Measurements from ENCODE around the gene RPA1. TPM values are rescaled to one million over a fixed set of nuclear protein-coding genes. Genes with fewer than 3 reads are reported as not detected.
A peak's percentile ranks its signal among the peaks of the same experiment; 100 is the strongest.

The RPA1 gene
- total RNA-seq, 2 experiments from 2014 or later = 196 to 249 TPM

DNA sequence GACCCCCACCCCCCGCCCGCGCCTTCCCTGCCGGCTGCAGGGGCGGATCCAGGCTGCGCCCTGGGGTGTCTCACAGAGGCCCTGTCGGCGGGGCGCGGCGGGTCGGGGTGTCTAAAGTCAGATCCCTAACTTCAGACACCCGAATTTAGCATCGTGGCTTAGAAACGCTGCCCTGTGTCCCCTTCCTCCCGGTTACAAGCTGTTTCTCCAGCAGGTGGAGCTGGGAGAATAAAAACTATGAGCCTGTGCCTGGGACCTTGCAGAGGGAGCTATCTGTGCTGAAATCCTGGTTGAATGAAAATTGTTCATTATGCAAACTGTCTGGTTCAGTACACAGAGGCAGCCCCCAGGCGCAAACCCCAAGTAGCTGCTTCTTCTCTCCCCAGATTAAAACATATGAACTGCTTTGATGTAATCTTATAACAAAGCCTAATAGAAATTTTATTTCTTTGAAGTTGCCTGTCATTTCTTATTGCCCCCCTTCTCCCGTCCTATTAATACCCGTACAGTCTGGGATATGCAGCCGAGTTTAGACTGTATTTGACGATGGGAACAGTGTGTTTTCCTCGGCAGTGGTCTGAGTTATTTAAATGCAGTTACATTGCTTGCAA lies 79.0 kb downstream of the RPA1 start:
- Mint-ChIP-seq H3K36me3 (no peaks in the 10 kb centered on the region), H3K4me1 (peaks cover 7% of the 10 kb centered on the region), H3K4me3 (no peak overlapping the region), H3K9me3 (ENCODE audit: low read depth) (no peaks in the 10 kb centered on the region), H3K27ac (no peak overlapping the region), H3K27me3 (peaks cover 71% of the 10 kb centered on the region)
- ATAC-seq = peak; percentile 86
- CTCF ChIA-PET = interaction anchor here (0.8 to 4.1 kb wide), 12 partner anchors 16 to 474 kb away, joined by 3 to 27 read pairs (median 4); partner anchors contain the start of genes DPH1, OVCA2 and RTN4RL1
- peak; percentile 68 for DNase-seq

DNA sequence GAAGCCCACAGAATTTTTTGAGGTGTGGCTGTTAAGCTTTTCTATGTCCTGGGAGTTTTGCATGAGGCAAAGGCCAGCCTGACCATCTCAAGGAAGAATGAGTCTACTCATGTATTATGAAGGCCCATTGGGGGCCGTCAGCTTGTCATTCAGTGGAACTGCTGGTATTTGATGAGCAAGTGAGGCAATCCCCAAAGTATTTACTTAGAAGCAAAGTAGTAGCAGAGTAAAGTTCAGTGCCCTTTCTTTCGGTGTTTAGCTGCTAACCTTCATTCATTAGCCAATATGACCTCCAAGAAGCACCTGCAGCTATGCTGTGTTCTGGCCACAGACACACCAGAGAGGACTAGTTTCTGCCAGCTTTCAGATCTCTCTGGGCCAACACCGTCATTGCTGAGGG lies 80.2 kb downstream of the RPA1 start:
- no peak for ATAC-seq
- Mint-ChIP-seq H3K27ac (no peak overlapping the region), H3K9me3 (ENCODE audit: low read depth) (no peaks in the 10 kb centered on the region), H3K36me3 (no peaks in the 10 kb centered on the region), H3K4me3 (no peak overlapping the region), H3K27me3 (peaks cover 63% of the 10 kb centered on the region), H3K4me1 (peaks cover 7% of the 10 kb centered on the region)
- CTCF ChIA-PET = interaction anchor here (1.5 to 4.1 kb wide), 2 partner anchors 115 to 473 kb away, joined by 5 to 27 read pairs; partner anchors contain the start of gene RTN4RL1
- DNase-seq = no peak

DNA sequence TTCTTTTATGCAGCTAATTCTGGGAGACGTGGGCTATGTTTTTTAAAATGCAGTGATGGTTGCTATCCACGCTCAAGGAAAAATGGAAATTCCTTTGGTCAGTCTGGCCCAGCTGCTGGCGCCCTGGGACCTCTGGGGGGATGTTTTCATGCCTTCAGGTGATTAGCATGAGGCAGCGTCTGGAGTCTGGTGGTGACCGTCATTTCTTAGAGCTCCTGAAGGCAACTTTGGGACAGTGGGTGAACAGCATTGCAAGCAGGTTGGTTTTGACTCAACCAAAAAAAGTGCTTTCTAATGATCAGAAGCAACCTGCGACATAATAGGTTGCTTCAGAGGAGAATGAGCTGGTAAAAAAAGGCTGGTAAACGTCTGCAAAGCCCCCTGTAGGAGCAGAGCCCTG lies 82.3 kb downstream of the RPA1 start:
- H3K4me1 Mint-ChIP-seq = peaks cover 7% of the 10 kb centered on the region
- no peaks in the 10 kb centered on the region for H3K36me3 Mint-ChIP-seq
- no peaks in the 10 kb centered on the region for H3K9me3 Mint-ChIP-seq (ENCODE audit: low read depth)
- peaks cover 54% of the 10 kb centered on the region for H3K27me3 Mint-ChIP-seq
- no peak overlapping the region for H3K4me3 Mint-ChIP-seq
- no peak for DNase-seq
- no peak overlapping the region for H3K27ac Mint-ChIP-seq
- ATAC-seq = no peak
- CTCF ChIA-PET = interaction anchor here (0.8 to 4.1 kb wide), 2 partner anchors 113 to 117 kb away, joined by 3 to 27 read pairs; partner anchors contain the start of gene RTN4RL1

DNA sequence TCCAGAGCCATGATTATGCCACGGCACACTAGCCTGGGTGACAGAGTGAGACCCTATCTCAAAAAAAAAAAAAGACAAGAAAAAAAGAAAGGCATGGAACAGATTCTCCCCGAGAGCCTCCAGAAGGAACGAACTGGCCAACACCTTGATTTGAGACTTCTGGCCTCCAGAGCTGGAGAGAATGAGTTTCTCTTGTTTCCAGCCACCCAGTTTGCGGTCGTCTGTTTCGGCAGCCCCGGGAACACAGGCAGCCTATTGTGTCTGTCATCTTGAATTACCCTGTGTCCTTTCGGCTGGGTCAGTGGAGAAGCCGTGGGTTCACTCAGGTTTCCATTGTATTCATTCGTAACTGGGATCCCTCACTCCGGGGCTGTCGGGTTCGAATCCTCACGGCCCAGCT lies 83.9 kb downstream of the RPA1 start:
- no peak overlapping the region for H3K27ac Mint-ChIP-seq
- peaks cover 4% of the 10 kb centered on the region for H3K4me1 Mint-ChIP-seq
- no peak for DNase-seq
- no peak for ATAC-seq
- H3K9me3 Mint-ChIP-seq (ENCODE audit: low read depth) = no peaks in the 10 kb centered on the region
- H3K27me3 Mint-ChIP-seq = peaks cover 40% of the 10 kb centered on the region
- H3K36me3 Mint-ChIP-seq = no peaks in the 10 kb centered on the region
- H3K4me3 Mint-ChIP-seq = no peak overlapping the region
- CTCF ChIA-PET = no interaction called here

DNA sequence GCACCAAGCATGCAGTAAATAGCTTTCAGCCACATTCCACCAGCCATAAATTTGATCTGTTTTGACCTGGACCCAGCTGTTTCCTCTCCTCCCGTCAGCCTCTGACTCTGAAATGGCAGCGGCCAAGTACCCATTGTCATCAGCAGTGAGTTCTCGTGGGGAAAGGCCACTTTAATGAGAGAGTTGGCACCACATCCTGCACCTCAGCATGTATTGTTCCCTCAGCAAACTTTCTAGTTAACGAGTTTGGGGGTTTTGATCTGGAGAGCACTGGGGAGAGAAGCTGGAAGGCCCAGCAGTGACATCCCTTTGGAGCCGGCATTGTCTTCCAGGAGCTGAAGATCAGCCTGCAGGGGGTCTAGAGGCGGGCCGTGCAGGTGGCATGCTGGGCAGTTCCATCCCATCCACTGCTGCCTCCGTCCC lies 84.9 kb downstream of the RPA1 start:
- DNase-seq (no peak), ATAC-seq (no peak)
- Mint-ChIP-seq H3K27me3 (peaks cover 32% of the 10 kb centered on the region), H3K4me3 (no peak overlapping the region), H3K4me1 (no peaks in the 10 kb centered on the region), H3K36me3 (no peaks in the 10 kb centered on the region), H3K9me3 (ENCODE audit: low read depth) (no peaks in the 10 kb centered on the region), H3K27ac (no peak overlapping the region)
- CTCF ChIA-PET = no interaction called here

DNA sequence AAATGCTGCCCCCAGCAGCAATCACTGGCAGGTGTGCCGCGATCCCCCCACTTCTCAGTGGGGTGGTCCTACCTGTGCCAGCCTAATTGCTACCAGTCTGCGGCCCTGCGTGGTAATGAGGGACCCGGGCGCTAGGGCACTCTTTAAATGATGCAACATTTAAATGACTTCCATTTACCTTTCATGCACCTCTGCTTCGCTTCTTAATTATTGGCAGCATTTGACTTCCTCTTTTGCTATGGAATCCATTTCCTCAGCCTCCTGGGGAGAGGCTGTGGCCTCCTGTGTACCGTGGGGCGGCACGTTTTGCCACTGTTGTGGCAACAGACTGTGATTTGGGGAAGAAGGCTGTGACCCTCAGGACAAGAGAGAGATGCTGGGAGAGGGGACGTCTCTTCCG lies 86.1 kb downstream of the RPA1 start:
- no peaks in the 10 kb centered on the region for H3K36me3 Mint-ChIP-seq
- DNase-seq (no peak), ATAC-seq (no peak)
- no peak overlapping the region for H3K27ac Mint-ChIP-seq
- H3K27me3 Mint-ChIP-seq = peaks cover 24% of the 10 kb centered on the region
- CTCF ChIA-PET = no interaction called here
- H3K9me3 Mint-ChIP-seq (ENCODE audit: low read depth) = no peaks in the 10 kb centered on the region
- H3K4me1 Mint-ChIP-seq = no peaks in the 10 kb centered on the region
- no peak overlapping the region for H3K4me3 Mint-ChIP-seq

DNA sequence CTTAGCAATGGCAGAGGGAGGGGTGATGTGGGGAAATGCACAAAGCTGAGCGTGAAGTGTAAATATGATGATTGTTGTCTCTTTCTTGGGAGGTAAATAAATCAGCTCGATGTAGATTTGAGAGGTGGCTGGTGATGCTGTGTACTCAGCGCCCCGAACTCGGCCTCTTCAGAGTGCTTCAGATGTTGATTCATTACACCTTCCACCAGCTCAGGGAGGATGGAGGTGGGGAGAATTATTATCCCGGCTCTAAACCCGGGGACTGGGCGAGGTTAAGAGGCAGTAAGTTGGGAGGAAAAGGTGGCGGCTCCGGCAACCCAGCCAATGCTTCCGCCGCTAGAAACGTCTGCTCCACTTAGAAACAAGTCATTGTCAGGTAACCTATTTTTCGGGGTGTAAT lies 86.5 kb downstream of the RPA1 start:
- Mint-ChIP-seq H3K9me3 (ENCODE audit: low read depth) (no peaks in the 10 kb centered on the region), H3K4me3 (no peak overlapping the region), H3K36me3 (no peaks in the 10 kb centered on the region), H3K27me3 (peaks cover 24% of the 10 kb centered on the region), H3K27ac (no peak overlapping the region), H3K4me1 (no peaks in the 10 kb centered on the region)
- no peak for DNase-seq
- CTCF ChIA-PET = no interaction called here
- no peak for ATAC-seq

DNA sequence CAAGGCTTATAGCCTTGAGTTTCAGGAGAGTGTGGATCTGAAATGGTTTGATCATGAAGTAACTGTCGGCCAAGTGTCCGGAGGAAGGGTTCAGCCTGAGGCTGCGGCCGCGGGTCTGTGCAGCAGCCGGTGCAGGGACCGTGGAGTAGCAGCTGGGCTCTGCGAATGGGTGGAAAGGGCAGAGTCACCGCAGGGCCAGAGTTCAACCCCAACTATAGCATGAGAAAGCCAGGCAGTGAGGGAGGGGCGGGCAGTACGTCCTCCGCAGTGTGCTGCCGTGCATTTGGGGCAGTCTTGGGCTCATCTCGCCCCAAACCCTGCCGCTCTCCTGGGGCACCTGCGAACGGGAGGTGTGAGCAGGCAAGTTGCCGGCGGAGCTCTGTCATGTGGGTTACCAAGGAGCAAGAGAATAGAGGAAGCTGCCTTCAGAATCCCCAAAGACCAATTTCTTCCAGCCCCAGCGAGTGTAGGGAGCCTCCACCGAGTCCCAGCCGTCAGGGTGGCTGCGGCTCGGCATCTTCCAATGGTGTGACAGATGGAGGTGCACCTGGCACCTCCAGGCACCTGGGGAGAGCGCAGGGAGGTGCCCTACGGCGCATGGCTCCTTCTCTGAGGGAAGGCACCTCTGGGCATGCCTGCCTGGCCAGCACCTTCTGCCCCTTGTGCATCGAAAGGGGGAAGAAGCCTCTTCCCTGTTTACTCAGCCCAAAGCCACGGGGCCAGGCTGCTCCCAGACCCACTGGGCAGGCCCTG lies 87.3 kb downstream of the RPA1 start:
- no peaks in the 10 kb centered on the region for H3K36me3 Mint-ChIP-seq
- H3K27me3 Mint-ChIP-seq = peaks cover 16% of the 10 kb centered on the region
- DNase-seq (no peak), ATAC-seq (no peak)
- no peaks in the 10 kb centered on the region for H3K4me1 Mint-ChIP-seq
- no peak overlapping the region for H3K4me3 Mint-ChIP-seq
- no peak overlapping the region for H3K27ac Mint-ChIP-seq
- H3K9me3 Mint-ChIP-seq (ENCODE audit: low read depth) = no peaks in the 10 kb centered on the region
- CTCF ChIA-PET = no interaction called here

DNA sequence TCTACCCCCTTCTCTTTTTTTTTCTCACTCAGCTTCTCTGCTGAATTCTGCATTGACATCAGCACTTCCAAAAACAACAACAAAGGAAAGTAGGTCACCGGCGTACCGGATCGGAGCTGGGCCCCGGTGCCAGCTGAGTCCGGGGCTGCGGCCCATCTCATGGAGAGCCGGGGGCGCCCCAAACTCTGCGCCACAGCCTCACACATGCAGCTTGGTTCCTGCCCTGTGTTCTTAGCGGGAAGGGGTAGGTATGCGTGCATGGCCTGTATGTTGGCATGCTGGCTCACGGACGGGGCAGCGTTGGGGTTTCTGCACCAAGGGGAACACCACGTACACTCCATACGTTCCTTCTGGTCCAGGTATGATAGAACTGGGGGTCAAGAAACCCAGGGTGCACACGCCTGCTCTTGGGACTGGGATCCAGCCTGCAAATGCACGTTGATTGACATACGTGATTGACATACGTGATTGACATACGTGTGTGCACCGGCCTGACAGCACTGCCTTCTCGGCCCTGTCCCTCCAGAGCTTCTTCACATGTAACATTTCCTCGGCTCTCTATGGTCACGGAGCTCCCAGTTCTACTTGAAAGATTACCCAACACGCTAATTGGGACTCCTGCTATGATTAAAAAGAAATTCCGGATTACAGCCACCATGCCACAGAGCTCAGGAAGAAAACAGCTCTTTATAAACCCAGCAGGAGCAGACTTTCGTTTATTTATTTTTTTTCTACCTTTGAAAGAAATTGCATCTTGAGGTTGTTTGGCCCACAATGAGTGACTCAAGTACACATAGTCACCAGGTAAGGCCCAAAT lies 88.7 kb downstream of the RPA1 start:
- H3K27ac Mint-ChIP-seq = no peak overlapping the region
- ATAC-seq (no peak), DNase-seq (no peak)
- CTCF ChIA-PET = no interaction called here
- H3K4me3 Mint-ChIP-seq = no peak overlapping the region
- H3K4me1 Mint-ChIP-seq = no peaks in the 10 kb centered on the region
- no peaks in the 10 kb centered on the region for H3K36me3 Mint-ChIP-seq
- H3K27me3 Mint-ChIP-seq = peaks cover 12% of the 10 kb centered on the region
- no peaks in the 10 kb centered on the region for H3K9me3 Mint-ChIP-seq (ENCODE audit: low read depth)

DNA sequence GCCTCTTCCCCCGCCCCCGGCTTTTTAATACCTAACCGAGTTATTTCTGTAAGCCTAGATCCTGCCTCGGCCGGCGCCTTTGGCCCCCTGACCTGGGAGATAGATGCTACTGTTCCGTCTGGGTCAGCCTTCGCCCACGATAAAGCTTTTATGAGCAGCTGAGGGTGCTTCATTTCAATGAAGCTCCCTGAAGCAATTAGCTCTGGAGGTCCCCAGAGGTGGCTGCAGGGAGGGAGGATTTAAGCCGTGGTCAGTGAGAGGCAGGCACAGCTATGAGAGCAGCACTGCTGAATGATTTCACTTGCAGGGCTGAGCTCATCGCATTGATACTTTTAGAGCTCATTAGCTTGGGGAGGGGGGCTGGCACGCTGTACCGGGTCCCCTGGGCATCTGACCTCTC lies 89.4 kb downstream of the RPA1 start:
- DNase-seq (no peak), ATAC-seq (no peak)
- Mint-ChIP-seq H3K9me3 (ENCODE audit: low read depth) (no peaks in the 10 kb centered on the region), H3K36me3 (no peaks in the 10 kb centered on the region), H3K4me3 (no peak overlapping the region), H3K27me3 (peaks cover 12% of the 10 kb centered on the region), H3K4me1 (no peaks in the 10 kb centered on the region), H3K27ac (no peak overlapping the region)
- CTCF ChIA-PET = no interaction called here

DNA sequence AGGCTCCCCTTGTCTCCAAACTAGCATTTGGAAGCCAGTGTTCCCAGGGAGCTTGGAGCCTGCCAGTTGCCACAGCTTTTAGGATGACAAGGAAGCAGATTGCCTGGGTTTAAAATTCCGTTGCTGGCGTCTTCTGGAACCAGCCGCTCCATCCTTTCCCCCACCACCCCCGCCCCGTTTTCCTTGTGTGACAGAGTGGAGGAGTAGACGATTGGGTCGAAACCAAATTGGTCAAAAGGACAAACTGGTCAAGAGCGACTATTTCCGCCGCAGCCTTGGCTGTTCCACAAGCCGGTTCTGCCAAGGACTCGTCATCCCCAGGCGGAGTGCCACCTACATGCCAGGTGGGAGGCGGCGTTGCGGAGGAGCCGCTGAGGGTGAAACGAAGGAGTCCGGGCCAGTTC lies 91.1 kb downstream of the RPA1 start:
- CTCF ChIA-PET = interaction anchor here (0.6 kb wide), 1 partner anchor 897 kb away, joined by 3 read pairs; no protein-coding TSS in a partner anchor
- Mint-ChIP-seq H3K4me3 (no peak overlapping the region), H3K9me3 (ENCODE audit: low read depth) (no peaks in the 10 kb centered on the region), H3K36me3 (no peaks in the 10 kb centered on the region), H3K27ac (no peak overlapping the region), H3K4me1 (no peaks in the 10 kb centered on the region), H3K27me3 (peaks cover 2% of the 10 kb centered on the region)
- ATAC-seq = no peak
- no peak for DNase-seq

DNA sequence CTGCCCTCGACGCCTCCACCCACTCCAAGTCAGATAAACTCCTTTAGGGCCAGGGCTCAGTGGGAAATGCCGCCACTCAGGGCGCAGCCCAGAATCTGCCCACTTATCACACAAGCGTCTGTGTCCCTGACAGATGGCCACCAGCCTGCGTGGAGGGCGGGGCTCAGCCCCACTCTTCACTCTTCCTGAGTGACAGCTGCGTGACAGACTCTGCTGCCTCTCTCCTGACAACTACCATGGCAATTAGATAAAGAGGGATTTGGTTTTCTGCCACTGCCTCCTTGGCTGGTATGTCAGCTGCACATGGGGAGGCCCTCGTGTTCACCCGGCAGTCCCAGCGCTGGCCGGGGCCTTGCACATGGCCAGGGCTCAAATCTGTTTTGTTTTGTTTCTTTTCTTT lies 99.2 kb downstream of the RPA1 start:
- ATAC-seq (no peak), DNase-seq (no peak)
- Mint-ChIP-seq H3K4me1 (no peaks in the 10 kb centered on the region), H3K9me3 (ENCODE audit: low read depth) (no peaks in the 10 kb centered on the region), H3K36me3 (no peaks in the 10 kb centered on the region), H3K27me3 (no peaks in the 10 kb centered on the region), H3K27ac (no peak overlapping the region), H3K4me3 (no peak overlapping the region)
- CTCF ChIA-PET = no interaction called here

DNA sequence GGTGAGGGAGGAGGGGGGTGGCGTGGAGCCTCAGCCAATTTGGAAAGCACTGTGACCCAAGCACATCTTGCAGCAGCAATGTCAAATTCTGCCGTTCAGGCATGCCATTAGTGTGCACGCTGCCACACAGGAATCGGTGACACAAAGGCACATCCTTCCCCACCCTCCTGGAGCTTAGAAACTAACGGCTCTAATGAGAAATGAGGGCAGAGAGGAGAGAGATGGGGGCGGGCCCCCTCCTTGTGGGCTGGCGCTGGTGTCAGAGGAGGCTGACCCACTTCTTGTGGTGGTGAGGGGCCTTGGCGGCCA lies 100.5 kb downstream of the RPA1 start:
- CTCF ChIA-PET = no interaction called here
- ATAC-seq (no peak), DNase-seq (no peak)
- no peaks in the 10 kb centered on the region for H3K9me3 Mint-ChIP-seq (ENCODE audit: low read depth)
- no peak overlapping the region for H3K4me3 Mint-ChIP-seq
- no peaks in the 10 kb centered on the region for H3K36me3 Mint-ChIP-seq
- H3K4me1 Mint-ChIP-seq = no peaks in the 10 kb centered on the region
- H3K27ac Mint-ChIP-seq = no peak overlapping the region
- H3K27me3 Mint-ChIP-seq = no peaks in the 10 kb centered on the region
